ENCODE measurements around the gene CIAO3. TPM values are rescaled to one million over a fixed set of nuclear protein-coding genes. Genes with fewer than 3 reads are reported as not detected.
"Not testable (repeated sequence)": the region's sequence is repeated elsewhere in the genome, so short reads cannot be mapped to it uniquely, and the experiment has no call there.

The CIAO3 gene
- polyA plus RNA-seq, 4 donors = 21.0 to 28.5 (median 25.2) TPM

GRCh38 chr16:700684-701584 is 39.9 kb downstream of the CIAO3 start:
- DNase-seq (ENCODE audit: low read depth in 4 of 4, low spot score in 3 of 4) = peak in 1 of 4 donors; percentile 44

DNA sequence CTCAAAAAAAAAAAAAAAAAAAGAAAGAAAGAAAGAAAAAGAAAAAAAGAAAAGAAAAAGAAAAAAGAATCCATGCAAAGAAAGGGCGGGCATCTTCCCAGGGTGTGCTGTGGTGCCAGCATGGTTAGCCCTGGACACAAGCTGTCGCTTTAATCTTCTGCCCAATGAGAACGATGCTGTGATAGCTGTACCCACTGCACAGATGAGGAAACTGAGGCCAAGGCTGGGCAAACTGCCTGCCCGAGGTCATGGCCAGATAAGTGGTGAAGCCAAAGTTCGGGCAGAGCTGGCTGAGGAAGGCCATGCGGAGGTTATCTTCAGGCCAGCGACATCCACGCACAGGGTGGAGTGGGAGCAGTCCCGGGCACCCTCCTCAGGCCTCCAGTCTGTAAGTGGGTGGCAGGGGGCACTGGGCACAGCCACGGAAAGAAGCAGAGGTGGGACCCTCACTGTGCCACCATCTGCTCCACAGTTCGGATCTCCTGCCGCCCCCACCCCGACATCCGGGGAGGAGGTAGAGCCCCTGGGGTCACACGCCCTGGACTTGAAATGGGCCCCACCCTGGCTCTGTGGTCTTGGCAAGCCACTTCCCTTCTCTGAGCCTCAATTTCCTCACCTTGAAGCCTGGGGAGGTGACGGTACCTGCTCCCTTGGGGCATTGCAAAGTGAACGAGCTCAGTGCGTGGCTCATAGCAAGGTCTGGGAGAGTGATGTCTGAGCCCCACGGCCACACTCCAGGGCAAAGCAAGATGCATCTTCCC is 41.7 kb downstream of the CIAO3 start:
- DNase-seq (ENCODE audit: low read depth in 4 of 4, low spot score in 3 of 4) = no peak

GRCh38 chr16:695355-696089 is 45.3 kb downstream of the CIAO3 start:
- no peak for DNase-seq (ENCODE audit: low read depth in 4 of 4, low spot score in 3 of 4)

- DNase-seq (ENCODE audit: low read depth in 4 of 4, low spot score in 3 of 4) = no peak
These were observed 45.9 kb downstream of the CIAO3 start for GRCh38 chr16:694863-695354.

GRCh38 chr16:694187-694862 is 46.5 kb downstream of the CIAO3 start:
- DNase-seq (ENCODE audit: low read depth in 4 of 4, low spot score in 3 of 4) = no peak

DNA sequence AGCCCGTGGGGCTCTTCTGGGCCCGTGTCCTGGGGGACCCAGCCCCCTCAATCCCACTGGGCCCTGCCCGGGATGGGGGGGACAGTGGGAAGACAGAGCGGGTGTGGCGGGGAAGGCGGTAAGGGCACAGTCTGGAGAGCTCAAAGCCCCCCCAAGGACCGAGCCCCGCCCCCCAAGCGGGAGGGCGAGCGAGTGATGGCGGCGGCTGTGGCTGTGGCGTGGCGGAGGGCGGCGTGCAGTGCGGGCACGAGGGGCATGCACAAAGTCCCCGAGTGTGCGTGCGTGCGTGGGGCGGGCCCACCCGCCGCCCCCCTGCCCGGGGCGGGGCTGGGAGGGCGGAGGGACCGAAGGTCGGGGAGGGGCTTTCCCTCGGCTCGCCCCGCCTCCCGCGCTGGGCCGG is 47.0 kb downstream of the CIAO3 start:
- DNase-seq (ENCODE audit: low read depth in 4 of 4, low spot score in 3 of 4) = no peak

DNA sequence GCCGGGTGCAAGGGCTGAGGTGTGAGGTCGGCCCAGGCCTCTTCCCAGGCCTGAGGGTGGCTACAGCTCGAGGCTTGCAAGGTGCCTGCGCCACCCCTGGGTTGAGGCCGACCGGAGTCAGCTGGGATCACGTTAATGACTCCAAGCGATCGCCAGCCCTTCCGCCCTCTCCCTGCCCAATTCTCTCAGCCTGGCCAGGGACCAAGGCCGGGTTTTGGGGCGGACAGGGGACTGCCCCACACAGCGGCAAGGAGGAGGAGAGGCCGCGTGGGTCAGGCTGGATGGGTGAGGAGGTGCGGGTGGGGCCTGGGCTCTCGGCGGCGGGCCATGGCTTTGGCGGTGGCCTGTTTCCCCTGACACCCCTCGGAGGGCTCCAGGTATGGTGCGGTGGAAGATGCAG is 47.4 kb downstream of the CIAO3 start:
- DNase-seq (ENCODE audit: low read depth in 4 of 4, low spot score in 3 of 4) = no peak

- DNase-seq (ENCODE audit: low read depth in 4 of 4, low spot score in 3 of 4) = no peak
These were observed 48.3 kb downstream of the CIAO3 start for GRCh38 chr16:692356-693108.

DNA sequence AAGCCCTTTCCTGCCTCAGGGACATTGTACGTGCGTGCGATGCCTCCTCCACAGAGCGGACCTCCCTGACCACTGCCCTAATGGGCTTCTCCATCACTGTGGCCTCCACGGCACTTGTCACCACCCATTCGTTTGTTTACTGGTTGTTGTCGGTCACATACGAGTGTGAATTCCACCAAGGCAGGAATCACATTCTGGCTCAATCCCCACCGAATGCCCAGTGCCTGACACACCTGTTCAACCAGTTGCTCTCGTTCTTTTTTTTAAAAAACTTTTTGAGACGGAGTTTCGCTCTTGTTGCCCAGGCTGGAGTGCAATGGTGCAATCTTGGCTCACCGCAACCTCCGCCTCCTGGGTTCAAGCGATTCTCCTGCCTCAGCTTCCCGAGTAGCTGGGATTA is 49.6 kb downstream of the CIAO3 start:
- not testable (repeated sequence) for DNase-seq (ENCODE audit: low read depth in 4 of 4, low spot score in 3 of 4)

DNA sequence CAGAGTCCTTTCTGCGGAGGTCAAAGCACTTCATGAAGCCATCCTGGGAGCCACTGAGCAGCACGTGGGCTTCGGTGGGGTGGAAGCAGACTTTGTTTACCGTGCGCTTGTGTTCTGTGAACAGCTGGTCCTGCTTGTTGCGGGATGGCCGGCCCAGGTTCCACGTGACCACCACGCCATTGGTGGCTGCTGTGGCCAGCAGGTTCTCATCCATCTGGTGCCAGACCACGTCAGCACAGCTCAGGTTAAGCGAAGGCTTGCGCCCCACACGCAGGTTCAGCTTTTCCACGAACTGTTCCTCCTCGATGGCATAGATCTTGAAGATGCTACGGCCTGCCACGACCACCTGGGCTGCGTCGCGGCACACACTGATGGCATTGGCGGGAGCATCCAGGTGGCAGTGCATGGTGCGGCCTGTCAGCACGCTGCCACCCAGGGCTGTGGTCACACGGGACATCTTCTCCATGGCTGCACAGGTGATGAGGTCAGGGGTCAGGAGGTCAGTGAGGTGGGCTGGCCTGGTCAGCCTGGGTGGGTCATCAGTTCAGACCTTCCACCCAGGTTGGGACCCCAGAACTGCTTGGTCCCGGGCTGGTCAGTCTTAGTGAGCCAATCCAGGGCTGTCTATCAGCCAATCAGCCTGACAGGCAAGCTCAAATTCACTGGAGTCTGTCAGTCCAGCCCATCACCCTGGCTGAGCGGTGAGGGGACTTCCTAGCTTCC is 51.5 kb downstream of the CIAO3 start:
- no peak for DNase-seq (ENCODE audit: low read depth in 4 of 4, low spot score in 3 of 4)

DNA sequence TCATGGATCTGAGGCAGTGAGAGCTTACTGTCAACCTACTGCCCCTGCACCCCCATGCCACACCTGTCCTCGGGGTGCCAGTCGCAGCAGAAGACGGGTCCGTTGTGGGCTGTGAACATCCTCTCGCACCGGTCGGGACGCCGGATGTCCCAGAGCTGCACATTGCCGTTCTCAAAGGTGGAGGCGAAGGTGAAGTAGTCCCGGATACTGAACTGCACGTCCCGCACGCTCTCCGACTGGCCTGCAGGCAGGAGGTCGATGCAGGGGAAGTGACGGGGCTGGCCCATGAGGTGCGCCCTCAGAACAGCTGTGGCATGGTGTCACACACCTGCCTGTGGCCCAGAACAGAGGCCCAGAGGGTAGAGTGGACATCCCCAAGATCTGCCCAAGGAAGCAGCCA is 53.3 kb downstream of the CIAO3 start:
- no peak for DNase-seq (ENCODE audit: low read depth in 4 of 4, low spot score in 3 of 4)

DNA sequence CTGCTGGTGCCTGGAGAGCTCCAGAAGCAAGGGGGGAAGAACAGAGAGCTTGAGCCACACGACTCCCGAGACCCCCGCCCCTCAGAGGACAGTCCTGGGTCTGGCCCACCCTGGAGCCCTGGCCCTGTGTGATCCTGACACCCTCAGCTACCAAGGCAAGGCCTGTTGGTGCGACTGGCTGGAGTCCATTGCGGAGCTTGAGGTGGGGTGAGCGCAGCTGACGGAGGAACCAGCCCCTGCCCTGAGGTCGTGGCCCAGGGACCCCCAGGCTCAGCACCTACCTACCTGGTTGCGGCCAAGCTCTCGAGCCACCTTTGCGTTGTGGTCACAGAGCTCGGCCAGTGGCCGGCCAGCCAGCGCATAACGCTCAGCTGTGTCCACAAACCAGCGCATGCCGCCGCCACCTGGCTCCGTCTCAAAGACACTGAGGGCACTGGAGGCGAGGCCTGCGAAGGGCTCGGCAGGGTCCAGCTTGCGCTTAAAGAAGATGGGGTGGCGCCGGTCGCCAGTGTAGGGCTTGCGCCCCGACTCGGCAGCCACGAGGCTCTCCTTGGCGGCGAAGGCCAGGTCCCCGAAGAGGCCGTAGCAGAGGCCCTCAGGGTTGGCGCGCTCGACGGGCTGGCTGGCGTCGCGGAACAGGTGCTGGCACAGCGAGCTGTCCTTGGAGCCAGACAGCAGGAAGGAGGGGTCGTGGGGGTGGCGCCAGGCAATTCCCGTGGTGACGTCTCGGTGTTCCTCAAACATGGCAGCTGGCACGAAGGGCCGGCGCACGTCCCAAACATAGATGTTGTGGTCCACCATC is 54.1 kb downstream of the CIAO3 start:
- no peak for DNase-seq (ENCODE audit: low read depth in 4 of 4, low spot score in 3 of 4)

DNA sequence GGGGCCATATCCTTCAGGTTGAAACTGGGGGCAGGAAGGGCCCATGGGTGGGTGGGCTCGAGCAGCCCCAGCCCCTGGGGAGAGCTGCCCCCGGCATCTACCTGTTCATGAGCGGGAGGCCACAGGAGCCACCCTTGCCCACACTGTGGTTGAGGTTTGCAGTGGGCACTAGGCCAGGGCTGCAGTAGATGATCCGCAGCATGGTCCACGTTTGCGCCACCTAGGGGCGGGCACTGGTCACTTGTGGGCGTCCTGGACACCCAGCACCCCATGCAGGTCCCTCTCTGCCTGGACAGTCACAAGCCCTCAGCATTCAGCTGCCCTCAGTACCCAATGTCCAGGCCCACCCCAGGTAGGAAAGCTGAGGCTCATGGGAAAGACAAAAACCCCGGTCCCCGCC is 54.8 kb downstream of the CIAO3 start:
- DNase-seq (ENCODE audit: low read depth in 4 of 4, low spot score in 3 of 4) = no peak

GRCh38 chr16:684961-685696 is 55.7 kb downstream of the CIAO3 start:
- no peak for DNase-seq (ENCODE audit: low read depth in 4 of 4, low spot score in 3 of 4)

- peak in 3 of 4 donors; percentile 83 to 92 (median 91) for DNase-seq (ENCODE audit: low read depth in 4 of 4, low spot score in 3 of 4)
These were observed 56.6 kb downstream of the CIAO3 start, which contains the start of gene JMJD8 for GRCh38 chr16:684071-684794. Gene JMJD8, minus strand, starts transcription at chr16:684334. Its CDS starts 15 bp downstream, at chr16:684319.

DNA sequence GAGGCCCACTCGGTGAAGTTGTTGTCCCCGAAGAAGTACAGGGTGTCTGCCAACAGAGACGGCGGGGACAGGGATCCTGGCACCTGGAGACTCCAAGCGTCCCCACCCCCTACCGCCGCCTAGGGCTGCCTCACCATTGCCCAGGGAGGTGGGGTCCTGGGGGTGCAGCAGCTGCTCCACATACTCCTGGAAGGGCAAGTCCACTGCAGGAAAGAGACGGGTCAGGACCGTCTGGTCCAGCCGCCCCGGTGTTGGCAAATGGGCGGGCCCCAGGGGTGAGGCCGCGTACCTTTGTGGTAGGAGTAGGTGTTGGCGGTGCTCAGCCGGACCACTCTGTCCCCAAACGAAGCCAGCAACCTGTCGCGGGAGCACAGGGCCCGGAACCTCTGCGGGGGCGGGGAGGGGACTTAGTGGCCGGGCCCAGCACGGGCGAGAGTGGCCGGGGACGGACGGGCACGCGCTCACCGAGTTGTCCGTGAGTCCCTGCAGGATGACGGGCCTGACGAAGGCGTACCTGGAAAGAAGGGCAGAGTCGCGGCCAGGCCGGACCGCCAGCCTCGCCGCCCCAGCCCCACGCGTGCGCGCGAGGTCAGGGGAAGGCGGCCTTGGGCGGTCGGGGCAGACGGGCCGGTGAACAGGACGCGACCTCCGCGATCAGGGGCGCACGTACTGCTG is 57.3 kb downstream of the CIAO3 start:
- DNase-seq (ENCODE audit: low read depth in 4 of 4, low spot score in 3 of 4) = no peak

All from right renal pelvis (tissue), 4 donors.